Erythroblast (primary cell): ENCODE data around the gene FNTB.

Experiments used
- GATA1 ChIP-seq: IDR thresholded peaks from 2 replicates; pipeline ENCODE4 v1.6.1; 2011; ENCODE audit warnings: low read depth, mild to moderate bottlenecking, control low read depth, low read length, moderate library complexity
- POLR2A ChIP-seq: IDR thresholded peaks from 2 replicates; pipeline ENCODE4 v1.6.1; 2011; ENCODE audit warnings: mild to moderate bottlenecking, low read length

DNA sequence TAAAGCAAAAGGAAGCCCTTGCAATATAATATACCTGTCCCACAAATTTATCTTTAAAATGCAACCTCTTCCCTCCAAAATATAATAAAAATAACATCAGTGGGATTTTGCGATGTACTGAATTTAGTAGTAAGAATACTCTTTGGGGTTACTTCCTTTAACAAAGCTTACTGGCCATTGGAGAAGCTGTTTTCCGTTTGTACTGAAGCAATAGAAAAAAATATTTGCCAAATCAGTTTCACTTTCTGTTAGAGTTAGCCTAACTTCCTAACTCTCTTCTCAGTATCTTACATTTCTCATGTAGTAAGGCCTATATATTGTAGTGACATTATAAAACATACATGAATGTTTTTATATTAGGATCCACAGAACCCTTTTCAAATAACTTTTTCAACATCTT, 111.9 kb downstream of the FNTB start:
- TF ChIP-seq POLR2A (no peak), GATA1 (no peak)
